HepG2 (cell line): ENCODE measurements around the gene PTPRCAP. TPM values are rescaled to one million over a fixed set of nuclear protein-coding genes. Genes with fewer than 3 reads are reported as not detected.

Source experiments
- ATAC-seq: fragments of 200-7000 bp; cut with Tn5 transposase; 3 replicates; pipeline ENCODE4 v1.9.1; 2020; ENCODE audit warnings: mild to moderate bottlenecking, moderate library complexity
- BruUV-seq: library from RNA; stranded (reverse); fragments of 400-500 nt; replicated peaks from 2 replicates; lab custom pipeline; 2021; lab: Mats Ljungman, UMichigan
- CTCF ChIA-PET: fragments of 300-600 bp; formaldehyde crosslinking; extraction: SDS; loops from one replicate; lab custom pipeline; 2021; ENCODE audit warnings: low total read pairs, inconsistent platforms, low intra/inter-chr PET ratio; lab: Yijun Ruan, JAX
- POLR2A ChIA-PET: fragments of 350-600 bp; sonication (Branson Sonifier 250); formaldehyde crosslinking; loops from one replicate; lab custom pipeline; 2020; ENCODE audit warnings: antibody characterized with exemption, inconsistent platforms; lab: Yijun Ruan, JAX
- DNase-seq: peaks from one replicate; pipeline ENCODE4 v3.0.0-alpha.2; 2015; ENCODE audit warnings: low spot score
- FAIRE-seq: peaks from 3 replicates; lab custom pipeline; 2011; peaks lifted over from hg19 to GRCh38; lab: Jason Lieb, UNC
- H2AFZ ChIP-seq: one replicate; pipeline ENCODE4 v1.6.1; 2011; ENCODE audit warnings: low read length, inconsistent platforms
- H3K27ac ChIP-seq: fragments of 300-600 bp; 3 replicates; pipeline ENCODE4 v1.8.0; 2011; ENCODE audit warnings: mixed run types, mild to moderate bottlenecking, mixed read lengths, low read length, inconsistent platforms; ENCODE audit not compliant: insufficient read depth; ENCODE audit errors: extremely low read length
- H3K27me3 ChIP-seq, 2 experiments: fragments of 200-600 bp in 1 of 2; 2 replicates in 1 of 2; 3 replicates in 1 of 2; pipeline versions ENCODE4 v1.6.0 to v1.8.0; 2011; ENCODE audit warnings: low read length in 2 of 2, mild to moderate bottlenecking in 2 of 2, moderate library complexity in 2 of 2, inconsistent platforms in 1 of 2; ENCODE audit not compliant: insufficient read depth in 2 of 2, control insufficient read depth in 1 of 2
- H3K36me3 ChIP-seq, 2 experiments: fragments of 200-600 bp in 1 of 2; replicated peaks in 1 of 2; 2 replicates in 1 of 2; 3 replicates in 1 of 2; pipeline versions ENCODE4 v1.5.1 to v1.8.0; 2011; ENCODE audit warnings: low read length in 2 of 2, inconsistent platforms in 1 of 2; ENCODE audit not compliant: insufficient read depth in 2 of 2, control insufficient read depth in 1 of 2
- H3K4me1 ChIP-seq: 2 replicates; pipeline ENCODE4 v1.5.1; 2012; ENCODE audit warnings: low read length, inconsistent platforms; ENCODE audit not compliant: insufficient read depth
- H3K4me2 ChIP-seq: 2 replicates; pipeline ENCODE4 v1.6.0; 2011; ENCODE audit warnings: low read depth, low read length, inconsistent platforms
- H3K4me3 ChIP-seq, 3 experiments: fragments of 200-600 bp in 1 of 3; sonication (generic), shearing (Covaris generic) in 1 of 3; replicated peaks in 1 of 3; 2 replicates each; pipeline ENCODE4 v1.5.1; 2011 to 2016; ENCODE audit warnings: low read length in 3 of 3, inconsistent platforms in 2 of 3, low read depth in 2 of 3, mild to moderate bottlenecking in 2 of 3, control low read depth in 1 of 3, mixed read lengths in 1 of 3; ENCODE audit not compliant: insufficient read depth in 1 of 3
- H3K79me2 ChIP-seq: one replicate; pipeline ENCODE4 v1.6.1; 2011; ENCODE audit warnings: low read length, inconsistent platforms; ENCODE audit not compliant: insufficient read depth
- H3K9ac ChIP-seq: 2 replicates; pipeline ENCODE4 v1.6.0; 2011; ENCODE audit warnings: mild to moderate bottlenecking, low read depth, low read length, inconsistent platforms; ENCODE audit not compliant: insufficient read depth
- H3K9me3 ChIP-seq: 2 replicates; pipeline ENCODE4 v1.5.1; 2012; ENCODE audit warnings: mild to moderate bottlenecking, low read length
- H4K20me1 ChIP-seq: 2 replicates; pipeline ENCODE4 v1.6.0; 2011; ENCODE audit warnings: inconsistent platforms, mild to moderate bottlenecking, low read length, moderate library complexity; ENCODE audit not compliant: insufficient read depth
- CREM ChIP-seq, 2 experiments: sonication (generic) in 1 of 2; formaldehyde crosslinking in 1 of 2; IDR thresholded peaks; 2 replicates each; pipeline versions ENCODE4 v1.4.0 to v1.6.1; 2016 to 2020; ENCODE audit warnings: antibody characterized with exemption in 1 of 2, mild to moderate bottlenecking in 1 of 2, missing genetic modification reagents in 1 of 2
- FOXK1 ChIP-seq: sonication (generic); formaldehyde crosslinking; IDR thresholded peaks from 2 replicates; pipeline ENCODE4 v1.4.0; 2020; ENCODE audit warnings: low read depth, missing genetic modification reagents, borderline replicate concordance
- HNF4G ChIP-seq, 2 experiments: sonication (generic) in 1 of 2; formaldehyde crosslinking in 1 of 2; IDR thresholded peaks; 2 replicates each; pipeline versions ENCODE4 v1.4.0 to v1.6.1; 2011 to 2020; ENCODE audit warnings: borderline replicate concordance in 2 of 2, low read depth in 2 of 2, mild to moderate bottlenecking in 2 of 2, low read length in 1 of 2, missing genetic modification reagents in 1 of 2, moderate library complexity in 1 of 2
- MEIS1 ChIP-seq: sonication (generic); formaldehyde crosslinking; IDR thresholded peaks from 2 replicates; pipeline ENCODE4 v1.9.0; 2021; ENCODE audit warnings: mild to moderate bottlenecking, missing genetic modification reagents, moderate library complexity, borderline replicate concordance
- PLRG1 ChIP-seq: fragments of 450-650 bp; conservative IDR thresholded peaks from 2 replicates; pipeline ENCODE4 v1.6.1; 2016
- ZBTB7B ChIP-seq: sonication (generic); formaldehyde crosslinking; IDR thresholded peaks from 2 replicates; pipeline ENCODE4 v1.4.0; 2020; ENCODE audit warnings: missing genetic modification reagents
- ZNF883 ChIP-seq: sonication (generic); formaldehyde crosslinking; IDR thresholded peaks from 2 replicates; pipeline ENCODE4 v1.5.1; 2020; ENCODE audit warnings: mild to moderate bottlenecking, missing genetic modification reagents; ENCODE audit errors: not compliant biosample characterization
- WGBS: methylation state at CpG from one replicate; pipeline ENCODE4 v1.1.6; 2017; ENCODE audit warnings: low lambda C conversion rate; 5-methylcytosine and 5-hydroxymethylcytosine counted together
- in situ Hi-C: cut with HindIII; loops from 2 replicates; pipeline ENCODE4 v1.10.0; 2017; ENCODE audit warnings: low pct_unique_long_range_greater_than_20kb; ENCODE audit not compliant: extremely low pct_ligation_motif_present
- intact Hi-C: fragments of 100-400 bp; cut with micrococcal nuclease; formaldehyde crosslinking; loops from one replicate; pipeline ENCODE4 v1.10.0; 2022; ENCODE audit not compliant: unreplicated experiment
- polyA plus RNA-seq, 8 experiments: library from polyadenylated mRNA; depleted of rRNA in 3 of 8; stranded (reverse) in 7 of 8; unstranded in 1 of 8; fragments of >200 nt; fragmentation: Illumina TruSeq in 4 of 8; extraction: Trizol in 4 of 8; gene quantifications; 2 replicates each; pipeline versions ENCODE4 v1.2.1 to v1.2.3, GENCODE V29; 2011 to 2016; ENCODE audit warnings: low read depth in 4 of 8, missing spikeins in 1 of 8, mixed read lengths in 1 of 8; ENCODE audit not compliant: insufficient read depth in 1 of 8
- total RNA-seq, 5 experiments: library from RNA; depleted of rRNA; stranded (reverse); fragments of >200 nt; fragmentation: Illumina TruSeq; extraction: Trizol; gene quantifications; 2 replicates each; pipeline ENCODE4 v1.2.3, GENCODE V29; 2016; ENCODE audit warnings: low read depth in 1 of 5

Gene PTPRCAP
- total and polyA plus RNA-seq, 2 of the 13 experiments (the other 11 are each of a cell fraction or from before 2014, with no cell fraction given), result 0.60 to 0.70 TPM

- peaks cover 3 to 34% of the 10 kb centered on the region in 2 experiments; a peak in 4 of 5 replicates for H3K27me3 ChIP-seq
- no peak overlapping the region for H3K4me3 ChIP-seq
- no peak overlapping the region for H3K27ac ChIP-seq
- ChIA-PET CTCF (no interaction called here), POLR2A (interaction anchor here (2.2 kb wide), 1 partner anchor 12 kb away, joined by 8 read pairs; no protein-coding TSS in a partner anchor)
- intact Hi-C loops, result no loop called here
- no peaks in the 10 kb centered on the region for H3K79me2 ChIP-seq
- H3K4me2 ChIP-seq, result no peak overlapping the region
- BruUV-seq, result no TSS peak
- no peak overlapping the region for H2AFZ ChIP-seq
- no peak overlapping the region for H3K9ac ChIP-seq
- peaks cover 71% of the 10 kb centered on the region for H3K4me1 ChIP-seq
- no peaks in the 10 kb centered on the region for H3K36me3 ChIP-seq
- 15% methylated on average over 7 of the region's 18 CpGs for WGBS
- H4K20me1 ChIP-seq, result no peaks in the 10 kb centered on the region
- no peaks in the 10 kb centered on the region for H3K9me3 ChIP-seq
- ATAC-seq (no peak), FAIRE-seq (no peak), DNase-seq (no peak)
- no peak for TF ChIP-seq CREM (IDR thresholded peaks at IDR 0.05)
- no peak for TF ChIP-seq CREM (CRISPR knock-in tag; IDR thresholded peaks at IDR 0.05)
- TF ChIP-seq ZNF883 (CRISPR knock-in tag), result no peak
- no peak for TF ChIP-seq FOXK1 (CRISPR knock-in tag)
- no peak for TF ChIP-seq HNF4G (IDR thresholded peaks at IDR 0.05; ENCODE audit: borderline replicate concordance, low read depth, low read length)
- no peak for TF ChIP-seq HNF4G (CRISPR knock-in tag; IDR thresholded peaks at IDR 0.05; ENCODE audit: borderline replicate concordance, low read depth)
- TF ChIP-seq MEIS1 (CRISPR knock-in tag), result no peak
- TF ChIP-seq PLRG1, result no peak
- TF ChIP-seq ZBTB7B (CRISPR knock-in tag), result no peak
- in situ Hi-C loops, result no loop called here
Observed at GRCh38 chr11:67408437-67409200, 28.9 kb downstream of the PTPRCAP start.
